Right atrium auricular region (tissue), 2 donors: ENCODE results near the gene TAS2R60. TPM values are rescaled to one million over a fixed set of nuclear protein-coding genes. Genes with fewer than 3 reads are reported as not detected.
A peak's percentile ranks its signal among the peaks of the same experiment; 100 is the strongest.
"Not testable (repeated sequence)": the region's sequence is repeated elsewhere in the genome, so short reads cannot be mapped to it uniquely, and the experiment has no call there.

Experiments used
- DNase-seq: peaks from one replicate; pipeline ENCODE4 v3.0.0-alpha.2; 2019; ENCODE audit warnings: low spot score
- H3K27ac ChIP-seq, 2 donors: fragments of 200-600 bp; sonication (generic); 1 replicate in 1 of 2; 2 replicates in 1 of 2; pipeline ENCODE4 v1.5.1; 2016 to 2019
- H3K27me3 ChIP-seq, 2 donors: fragments of 200-600 bp; sonication (generic); one replicate each; pipeline versions ENCODE4 v1.5.1 to v1.6.0; 2017 to 2019
- H3K36me3 ChIP-seq: fragments of 200-600 bp; sonication (generic); one replicate; pipeline ENCODE4 v1.5.1; 2016
- H3K4me1 ChIP-seq, 2 donors: fragments of 200-600 bp; sonication (generic); one replicate each; pipeline versions ENCODE4 v1.5.1 to v1.6.0; 2017 to 2019
- H3K4me3 ChIP-seq, 2 donors: fragments of 200-600 bp; sonication (generic); 1 replicate in 1 of 2; 2 replicates in 1 of 2; pipeline ENCODE4 v1.5.1; 2017 to 2019; ENCODE audit warnings: mild to moderate bottlenecking in 1 of 2, moderate library complexity in 1 of 2
- H3K9me3 ChIP-seq, 2 donors: fragments of 200-600 bp; sonication (generic); one replicate each; pipeline ENCODE4 v1.5.1; 2019
- CTCF ChIP-seq, 2 donors: fragments of 200-600 bp; sonication (generic); IDR thresholded peaks; one replicate each; pipeline ENCODE4 v1.5.1; 2019; ENCODE audit warnings: antibody characterized with exemption in 2 of 2
- total RNA-seq, 2 donors: library from RNA; depleted of rRNA; stranded (reverse); fragments of >200 nt; gene quantifications; one replicate each; pipeline ENCODE4 v1.1.0, GENCODE V29; 2016

Gene TAS2R60
- total RNA-seq, 2 donors from 2014 or later: not detected

- no peaks in the 10 kb centered on the region for H3K9me3 ChIP-seq
- H3K4me1 ChIP-seq: peaks cover 0 to 44% of the 10 kb centered on the region in 2 donors
- TF ChIP-seq CTCF (IDR thresholded peaks at IDR 0.05): peak in 1 of 2 donors; percentile 39
- H3K36me3 ChIP-seq: no peaks in the 10 kb centered on the region
- H3K4me3 ChIP-seq: peak within 1 kb of the TSS in 1 of 2 donors; percentile 34
- H3K27me3 ChIP-seq: no peaks in the 10 kb centered on the region
- H3K27ac ChIP-seq: no peak within 1 kb of the TSS
- peak; percentile 55 for DNase-seq
These were observed 34.3 kb upstream of the TAS2R60 start, which contains the start of gene EPHA1 for GRCh38 chr7:143408686-143409561. TSS of gene EPHA1 (minus strand) at chr7:143408856. CDS start at chr7:143408805, 51 bp downstream.

GRCh38 chr7:143410521-143411004 lies 32.7 kb upstream of the TAS2R60 start:
- H3K36me3 ChIP-seq: no peaks in the 10 kb centered on the region
- DNase-seq: peak; percentile 65
- H3K27me3 ChIP-seq: no peaks in the 10 kb centered on the region
- H3K4me3 ChIP-seq: no peak overlapping the region
- H3K4me1 ChIP-seq: peaks cover 0 to 37% of the 10 kb centered on the region in 2 donors
- no peak overlapping the region for H3K27ac ChIP-seq
- TF ChIP-seq CTCF (IDR thresholded peaks at IDR 0.05): no peak
- H3K9me3 ChIP-seq: no peaks in the 10 kb centered on the region

GRCh38 chr7:143411976-143412708 lies 31.1 kb upstream of the TAS2R60 start:
- H3K27ac ChIP-seq: no peak overlapping the region
- peak; percentile 32 for DNase-seq
- peaks cover 0 to 37% of the 10 kb centered on the region in 2 donors for H3K4me1 ChIP-seq
- H3K36me3 ChIP-seq: no peaks in the 10 kb centered on the region
- TF ChIP-seq CTCF (IDR thresholded peaks at IDR 0.05): no peak
- no peak overlapping the region for H3K4me3 ChIP-seq
- H3K27me3 ChIP-seq: no peaks in the 10 kb centered on the region
- H3K9me3 ChIP-seq: no peaks in the 10 kb centered on the region

- DNase-seq: peak; percentile 32
- TF ChIP-seq CTCF (IDR thresholded peaks at IDR 0.05): no peak
- no peaks in the 10 kb centered on the region for H3K36me3 ChIP-seq
- H3K9me3 ChIP-seq: no peaks in the 10 kb centered on the region
- H3K27me3 ChIP-seq: no peaks in the 10 kb centered on the region
- no peak overlapping the region for H3K27ac ChIP-seq
- H3K4me1 ChIP-seq: peaks cover 0 to 30% of the 10 kb centered on the region in 2 donors
- no peak overlapping the region for H3K4me3 ChIP-seq
These were observed 30.1 kb upstream of the TAS2R60 start for GRCh38 chr7:143413123-143413522.

- peaks cover 0 to 11% of the 10 kb centered on the region in 2 donors for H3K4me1 ChIP-seq
- not testable (repeated sequence) for H3K4me3 ChIP-seq, H3K27me3 ChIP-seq, H3K27ac ChIP-seq, H3K36me3 ChIP-seq, DNase-seq, H3K9me3 ChIP-seq
These were observed 28.0 kb upstream of the TAS2R60 start for GRCh38 chr7:143415209-143415608.
